Liver (tissue), 9 donors: ENCODE measurements around the gene CD79A. TPM values are rescaled to one million over a fixed set of nuclear protein-coding genes. Genes with fewer than 3 reads are reported as not detected.

Experiments used
- DNase-seq: peaks from one replicate; pipeline ENCODE4 v3.0.0-alpha.2; 2017; ENCODE audit warnings: low spot score
- H3K27ac ChIP-seq, 2 donors: one replicate each; pipeline ENCODE4 v1.7.0; 2013; ENCODE audit warnings: inconsistent platforms in 2 of 2, low read length in 2 of 2, control low read depth in 1 of 2, low read depth in 1 of 2, mild to moderate bottlenecking in 1 of 2
- H3K27me3 ChIP-seq, 4 donors: one replicate each; pipeline versions ENCODE4 v1.6.1 to v1.7.0; 2013; ENCODE audit warnings: low read length in 3 of 4, inconsistent platforms in 1 of 4, mild to moderate bottlenecking in 1 of 4, moderate library complexity in 1 of 4; ENCODE audit not compliant: control insufficient read depth in 4 of 4, insufficient read depth in 4 of 4
- H3K36me3 ChIP-seq, 4 donors: one replicate each; pipeline versions ENCODE4 v1.6.1 to v1.7.0; 2013; ENCODE audit warnings: low read length in 3 of 4, mild to moderate bottlenecking in 3 of 4, low read depth in 1 of 4, moderate library complexity in 1 of 4; ENCODE audit not compliant: control insufficient read depth in 4 of 4, insufficient read depth in 3 of 4
- H3K4me1 ChIP-seq, 4 donors: one replicate each; pipeline versions ENCODE4 v1.6.1 to v1.7.0; 2013; ENCODE audit warnings: low read length in 3 of 4, mild to moderate bottlenecking in 3 of 4, moderate library complexity in 1 of 4; ENCODE audit not compliant: control insufficient read depth in 4 of 4, insufficient read depth in 4 of 4
- H3K4me3 ChIP-seq, 3 donors: one replicate each; pipeline versions ENCODE4 v1.6.1 to v1.7.0; 2013; ENCODE audit warnings: low read length in 3 of 3, control low read depth in 1 of 3, low read depth in 1 of 3, mild to moderate bottlenecking in 1 of 3
- H3K9ac ChIP-seq, 2 donors: one replicate each; pipeline ENCODE4 v1.7.0; 2013; ENCODE audit warnings: low read length in 2 of 2, mild to moderate bottlenecking in 2 of 2, moderate library complexity in 2 of 2, control low read depth in 1 of 2, low read depth in 1 of 2
- H3K9me3 ChIP-seq, 4 donors: one replicate each; pipeline versions ENCODE4 v1.6.1 to v1.7.0; 2013; ENCODE audit warnings: low read length in 3 of 4; ENCODE audit not compliant: control insufficient read depth in 4 of 4
- ATF3 ChIP-seq: IDR thresholded peaks from 2 replicates; pipeline ENCODE4 v1.6.1; 2016; ENCODE audit warnings: antibody characterized with exemption
- CTCF ChIP-seq: fragments of 150-350 bp; IDR thresholded peaks from 2 replicates; pipeline ENCODE4 v1.5.1; 2017; ENCODE audit warnings: improper control_type of control experiment, low read depth, low read length; ENCODE audit not compliant: missing input control
- EGR1 ChIP-seq, 2 donors: IDR thresholded peaks; 2 replicates each; pipeline ENCODE4 v1.6.1; 2016 to 2018; ENCODE audit warnings: antibody characterized with exemption in 2 of 2, low read depth in 2 of 2
- FOXA1 ChIP-seq: IDR thresholded peaks from 2 replicates; pipeline ENCODE4 v1.6.1; 2016; ENCODE audit warnings: antibody characterized with exemption
- FOXA2 ChIP-seq: IDR thresholded peaks from 2 replicates; pipeline ENCODE4 v1.6.1; 2016; ENCODE audit warnings: antibody characterized with exemption
- GABPA ChIP-seq, 2 donors: IDR thresholded peaks in 1 of 2; conservative IDR thresholded peaks in 1 of 2; 2 replicates each; pipeline ENCODE4 v1.6.1; 2016; ENCODE audit warnings: antibody characterized with exemption in 2 of 2, mild to moderate bottlenecking in 1 of 2, moderate library complexity in 1 of 2
- HNF4A ChIP-seq, 2 donors: conservative IDR thresholded peaks; 2 replicates each; pipeline ENCODE4 v1.6.1; 2016; ENCODE audit warnings: antibody characterized with exemption in 2 of 2, mild to moderate bottlenecking in 2 of 2
- HNF4G ChIP-seq: IDR thresholded peaks from 2 replicates; pipeline ENCODE4 v1.6.1; 2016; ENCODE audit warnings: antibody characterized with exemption
- JUND ChIP-seq, 2 donors: IDR thresholded peaks; 2 replicates each; pipeline ENCODE4 v1.6.1; 2016; ENCODE audit warnings: antibody characterized with exemption in 2 of 2
- MAX ChIP-seq: IDR thresholded peaks from 2 replicates; pipeline ENCODE4 v1.6.1; 2016; ENCODE audit warnings: antibody characterized with exemption
- NR2F2 ChIP-seq: IDR thresholded peaks from 2 replicates; pipeline ENCODE4 v1.6.1; 2016; ENCODE audit warnings: antibody characterized with exemption
- RAD21 ChIP-seq, 2 donors: IDR thresholded peaks; 2 replicates each; pipeline ENCODE4 v1.6.1; 2016; ENCODE audit warnings: antibody characterized with exemption in 2 of 2, mild to moderate bottlenecking in 2 of 2
- REST ChIP-seq: IDR thresholded peaks from 2 replicates; pipeline ENCODE4 v1.6.1; 2016; ENCODE audit warnings: antibody characterized with exemption, mild to moderate bottlenecking
- RXRA ChIP-seq, 2 donors: IDR thresholded peaks; 2 replicates each; pipeline ENCODE4 v1.6.1; 2017 to 2018; ENCODE audit warnings: antibody characterized with exemption in 2 of 2, mild to moderate bottlenecking in 1 of 2
- SP1 ChIP-seq: IDR thresholded peaks from 2 replicates; pipeline ENCODE4 v1.6.1; 2018; ENCODE audit warnings: antibody characterized with exemption, mild to moderate bottlenecking
- TAF1 ChIP-seq: conservative IDR thresholded peaks from 2 replicates; pipeline ENCODE4 v1.6.1; 2016; ENCODE audit warnings: antibody characterized with exemption, mild to moderate bottlenecking
- YY1 ChIP-seq: IDR thresholded peaks from 2 replicates; pipeline ENCODE4 v1.6.1; 2016; ENCODE audit warnings: antibody characterized with exemption, mild to moderate bottlenecking
- ZBTB33 ChIP-seq: IDR thresholded peaks from 2 replicates; pipeline ENCODE4 v1.6.1; 2016; ENCODE audit warnings: antibody characterized with exemption
- WGBS: extraction: QIAGEN DNeasy Blood & Tissue Kit; methylation state at CpG from one replicate; pipeline ENCODE4 v1.1.7; 2013; 5-methylcytosine and 5-hydroxymethylcytosine counted together
- polyA plus RNA-seq, 2 donors: library from polyadenylated mRNA; stranded (reverse) in 1 of 2; unstranded in 1 of 2; fragments of 200-250 nt in 1 of 2; fragments of >200 nt in 1 of 2; fragmentation: Nextera tagmentation in 1 of 2; extraction: Ambion mirVana in 1 of 2; gene quantifications; one replicate each; pipeline versions ENCODE4 v1.2.1 to v1.2.3, GENCODE V29; 2013 to 2015
- total RNA-seq, 2 donors: library from RNA; depleted of rRNA; stranded (reverse); fragments of >200 nt; gene quantifications; one replicate each; pipeline ENCODE4 v1.2.3, GENCODE V29; 2014
- donor health status: healthy.
- donor health status: healthy.
- donor health status: healthy.
- donor health status: healthy.
- donor health status: healthy.

The CD79A gene
- total and polyA plus RNA-seq, 4 donors = 0.43 to 5.0 (median 2.0) TPM

- TF ChIP-seq EGR1 (IDR thresholded peaks at IDR 0.05; ENCODE audit: low read depth in 2 of 2) (peak; percentile 99), YY1 (peak; percentile 90), SP1 (peak; percentile 96), REST (no peak), NR2F2 (peak; percentile 99), RXRA (IDR thresholded peaks at IDR 0.05) (peak; percentile 72 to 87), FOXA1 (peak; percentile 5), ZBTB33 (peak; percentile 99), HNF4A (conservative IDR thresholded peaks at IDR 0.05) (no peak), JUND (IDR thresholded peaks at IDR 0.05) (peak; percentile 50 to 79), TAF1 (peak; percentile 80), MAX (peak; percentile 100), FOXA2 (peak; percentile 5), HNF4G (no peak), RAD21 (IDR thresholded peaks at IDR 0.05) (peak in 1 of 2 donors; percentile 70), CTCF (peak; percentile 71), ATF3 (peak; percentile 37), GABPA (IDR thresholded peaks at IDR 0.05 in 1 of 2, conservative IDR thresholded peaks at IDR 0.05 in 1 of 2) (peak; percentile 92 to 98)
- WGBS = under 1% methylated on average over 76 of the region's 76 CpGs
- peaks cover 9 to 33% (median 28%) of the 10 kb centered on the region in 4 donors for H3K36me3 ChIP-seq
- H3K27me3 ChIP-seq = no peaks in the 10 kb centered on the region
- peaks cover 4 to 29% (median 24%) of the 10 kb centered on the region in 4 donors for H3K4me1 ChIP-seq
- H3K27ac ChIP-seq = peak within 1 kb of the TSS; percentile 99 to 100
- no peaks in the 10 kb centered on the region for H3K9me3 ChIP-seq
- H3K9ac ChIP-seq = peak within 1 kb of the TSS; percentile 69 to 88
- DNase-seq = peak; percentile 99
- peak within 1 kb of the TSS; percentile 70 to 92 (median 86) for H3K4me3 ChIP-seq
Measured at GRCh38 chr19:41859618-41860418, 17.3 kb upstream of the CD79A start, which contains the start of gene RPS19. Gene RPS19, plus strand, starts transcription at chr19:41860255. Its CDS starts 520 bp downstream, at chr19:41860775.
